Neuronal stem cell (in vitro differentiated cells): ENCODE data around the gene ABCA10.

Source experiments
- DNase-seq: peaks from one replicate; pipeline ENCODE4 v3.0.0-alpha.2; 2013; ENCODE audit warnings: low spot score
- H2AFZ ChIP-seq: one replicate; pipeline ENCODE4 v1.6.1; 2013; ENCODE audit warnings: mild to moderate bottlenecking, low read length, inconsistent platforms
- H2AK5ac ChIP-seq: 2 replicates; pipeline ENCODE4 v1.6.1; 2013; ENCODE audit warnings: low read depth, mild to moderate bottlenecking, inconsistent platforms, low read length, moderate library complexity, mixed read lengths
- H2BK120ac ChIP-seq: 2 replicates; pipeline ENCODE4 v1.6.1; 2013; ENCODE audit warnings: low read depth, mild to moderate bottlenecking, inconsistent platforms, low read length, moderate library complexity, mixed read lengths
- H2BK12ac ChIP-seq: one replicate; pipeline ENCODE4 v1.6.1; 2013; ENCODE audit warnings: low read length, inconsistent platforms
- H2BK15ac ChIP-seq: 2 replicates; pipeline ENCODE4 v1.6.1; 2013; ENCODE audit warnings: mild to moderate bottlenecking, low read length, inconsistent platforms, mixed read lengths
- H2BK5ac ChIP-seq: one replicate; pipeline ENCODE4 v1.6.1; 2013; ENCODE audit warnings: inconsistent platforms, mild to moderate bottlenecking, low read length, moderate library complexity
- H3K14ac ChIP-seq: one replicate; pipeline ENCODE4 v1.6.1; 2013; ENCODE audit warnings: low read length, inconsistent platforms
- H3K18ac ChIP-seq: 2 replicates; pipeline ENCODE4 v1.6.1; 2013; ENCODE audit warnings: low read length, inconsistent platforms
- H3K23ac ChIP-seq: 2 replicates; pipeline ENCODE4 v1.6.1; 2013; ENCODE audit warnings: low read depth, mild to moderate bottlenecking, mixed read lengths, low read length, inconsistent platforms; ENCODE audit not compliant: poor library complexity
- H3K27ac ChIP-seq: replicated peaks from 3 replicates; pipeline ENCODE4 v1.5.1; 2013; ENCODE audit warnings: low read length, inconsistent platforms
- H3K27me3 ChIP-seq, 3 experiments: 2 replicates each; pipeline ENCODE4 v1.6.1; 2013; ENCODE audit warnings: low read length in 3 of 3, mild to moderate bottlenecking in 2 of 3, inconsistent platforms in 1 of 3, low read depth in 1 of 3, mixed read lengths in 1 of 3, moderate library complexity in 1 of 3; ENCODE audit not compliant: control insufficient read depth in 3 of 3, insufficient read depth in 3 of 3
- H3K36me3 ChIP-seq, 2 donors: replicated peaks in 1 of 2; 2 replicates each; pipeline ENCODE4 v1.6.1; 2013; ENCODE audit warnings: low read length in 2 of 2; ENCODE audit not compliant: control insufficient read depth in 2 of 2, insufficient read depth in 2 of 2
- H3K4ac ChIP-seq: 2 replicates; pipeline ENCODE4 v1.6.1; 2013; ENCODE audit warnings: inconsistent platforms, mild to moderate bottlenecking, low read length, moderate library complexity
- H3K4me1 ChIP-seq, 2 donors: 1 replicate in 1 of 2; 2 replicates in 1 of 2; pipeline ENCODE4 v1.6.1; 2013; ENCODE audit warnings: low read length in 2 of 2, low read depth in 1 of 2; ENCODE audit not compliant: control insufficient read depth in 2 of 2, insufficient read depth in 1 of 2
- H3K4me2 ChIP-seq: one replicate; pipeline ENCODE4 v1.6.1; 2013; ENCODE audit warnings: mild to moderate bottlenecking, low read length, inconsistent platforms; ENCODE audit not compliant: insufficient read depth, poor library complexity, severe bottlenecking
- H3K4me3 ChIP-seq, 2 donors: 2 replicates each; pipeline ENCODE4 v1.5.1; 2013; ENCODE audit warnings: low read length in 2 of 2, mild to moderate bottlenecking in 2 of 2, inconsistent platforms in 1 of 2, moderate library complexity in 1 of 2
- H3K79me1 ChIP-seq: one replicate; pipeline ENCODE4 v1.6.1; 2013; ENCODE audit warnings: low read depth, mild to moderate bottlenecking, inconsistent platforms, low read length, moderate library complexity
- H3K9ac ChIP-seq: one replicate; pipeline ENCODE4 v1.6.1; 2013; ENCODE audit warnings: mild to moderate bottlenecking, low read depth, low read length, inconsistent platforms; ENCODE audit not compliant: poor library complexity
- H3K9me3 ChIP-seq, 2 donors: replicated peaks in 1 of 2; 2 replicates each; pipeline versions ENCODE3 to v1.6.1; 2013; ENCODE audit warnings: low read length in 2 of 2, mild to moderate bottlenecking in 2 of 2, inconsistent platforms in 1 of 2, low read depth in 1 of 2, mixed read lengths in 1 of 2, moderate library complexity in 1 of 2; ENCODE audit not compliant: control insufficient read depth in 2 of 2, insufficient read depth in 1 of 2
- H4K8ac ChIP-seq: one replicate; pipeline ENCODE4 v1.6.1; 2013; ENCODE audit warnings: low read depth, mild to moderate bottlenecking, inconsistent platforms, low read length, moderate library complexity
- H4K91ac ChIP-seq: one replicate; pipeline ENCODE4 v1.6.1; 2013; ENCODE audit warnings: low read length, low read depth, mild to moderate bottlenecking, inconsistent platforms; ENCODE audit not compliant: poor library complexity
- WGBS, 2 donors: extraction: QIAGEN DNeasy Blood & Tissue Kit; methylation state at CpG; one replicate each; pipeline ENCODE4 v1.1.7; 2013; ENCODE audit warnings: missing lambda C conversion rate in 2 of 2, mixed read lengths in 1 of 2; ENCODE audit not compliant: insufficient read length in 2 of 2, insufficient replicate concordance in 1 of 2; ENCODE audit errors: extremely low coverage in 2 of 2; 5-methylcytosine and 5-hydroxymethylcytosine counted together

Gene ABCA10

GRCh38 chr17:69245617-69246016 lies 17.0 kb upstream of the ABCA10 start:
- Histone ChIP-seq H2AK5ac (no peak overlapping the region), H4K91ac (no peak overlapping the region), H2BK12ac (no peak overlapping the region), H3K9me3 (no peaks in the 10 kb centered on the region), H3K18ac (no peak overlapping the region), H3K14ac (no peak overlapping the region), H4K8ac (no peak overlapping the region), H3K4me1 (no peaks in the 10 kb centered on the region), H3K23ac (no peak overlapping the region), H3K4me3 (no peak overlapping the region), H3K36me3 (peaks cover 0 to 20% of the 10 kb centered on the region in 2 donors), H3K9ac (no peak overlapping the region), H2AFZ (no peak overlapping the region), H3K4ac (no peak overlapping the region), H2BK5ac (no peak overlapping the region), H3K79me1 (no peaks in the 10 kb centered on the region), H3K27me3 (no peaks in the 10 kb centered on the region), H2BK120ac (no peak overlapping the region), H3K4me2 (no peak overlapping the region), H3K27ac (no peak overlapping the region), H2BK15ac (no peak overlapping the region)
- DNase-seq: no peak
- no CpG with 5 or more reads among the region's 2 CpGs for WGBS, 2 donors

GRCh38 chr17:69239611-69240600 lies 11.3 kb upstream of the ABCA10 start:
- Histone ChIP-seq H2BK120ac (no peak overlapping the region), H4K8ac (no peak overlapping the region), H3K23ac (no peak overlapping the region), H2BK15ac (no peak overlapping the region), H2BK12ac (no peak overlapping the region), H2AFZ (no peak overlapping the region), H3K36me3 (no peaks in the 10 kb centered on the region), H3K9ac (no peak overlapping the region), H3K18ac (no peak overlapping the region), H3K4me3 (no peak overlapping the region), H3K79me1 (no peaks in the 10 kb centered on the region), H3K4me1 (peaks cover 0 to 2% of the 10 kb centered on the region in 2 donors), H2BK5ac (no peak overlapping the region), H2AK5ac (no peak overlapping the region), H3K9me3 (no peaks in the 10 kb centered on the region), H4K91ac (no peak overlapping the region), H3K4ac (no peak overlapping the region), H3K14ac (no peak overlapping the region), H3K27me3 (no peaks in the 10 kb centered on the region), H3K4me2 (no peak overlapping the region), H3K27ac (no peak overlapping the region)
- WGBS, 2 donors: no CpG with 5 or more reads among the region's 8 CpGs
- DNase-seq: no peak

- H2BK12ac ChIP-seq: no peak overlapping the region
- no peak overlapping the region for H3K9ac ChIP-seq
- H3K79me1 ChIP-seq: no peaks in the 10 kb centered on the region
- no peak overlapping the region for H4K91ac ChIP-seq
- H3K23ac ChIP-seq: no peak overlapping the region
- no peak overlapping the region for H3K4me2 ChIP-seq
- H2BK120ac ChIP-seq: no peak overlapping the region
- H3K36me3 ChIP-seq: no peaks in the 10 kb centered on the region
- H3K9me3 ChIP-seq: peaks cover 1 to 11% of the 10 kb centered on the region in 2 donors
- H3K14ac ChIP-seq: no peak overlapping the region
- no peak overlapping the region for H2BK5ac ChIP-seq
- no peak overlapping the region for H3K27ac ChIP-seq
- no peaks in the 10 kb centered on the region for H3K27me3 ChIP-seq
- no peak for DNase-seq
- WGBS, 2 donors: no CpG with 5 or more reads among the region's 3 CpGs
- no peak overlapping the region for H2AK5ac ChIP-seq
- H4K8ac ChIP-seq: no peak overlapping the region
- H2BK15ac ChIP-seq: no peak overlapping the region
- H2AFZ ChIP-seq: no peak overlapping the region
- H3K4me1 ChIP-seq: peaks cover 0 to 2% of the 10 kb centered on the region in 2 donors
- no peak overlapping the region for H3K4ac ChIP-seq
- H3K4me3 ChIP-seq: no peak overlapping the region
- H3K18ac ChIP-seq: no peak overlapping the region
Observed at GRCh38 chr17:69236946-69237345, 8.3 kb upstream of the ABCA10 start.

GRCh38 chr17:69236464-69236863 lies 7.8 kb upstream of the ABCA10 start:
- H4K91ac ChIP-seq: no peak overlapping the region
- no peak overlapping the region for H2AK5ac ChIP-seq
- H2BK5ac ChIP-seq: no peak overlapping the region
- H3K36me3 ChIP-seq: no peaks in the 10 kb centered on the region
- no peak overlapping the region for H3K4me3 ChIP-seq
- H3K23ac ChIP-seq: no peak overlapping the region
- no peak for DNase-seq
- no peak overlapping the region for H3K14ac ChIP-seq
- no peak overlapping the region for H2AFZ ChIP-seq
- H2BK120ac ChIP-seq: no peak overlapping the region
- no peaks in the 10 kb centered on the region for H3K27me3 ChIP-seq
- H3K27ac ChIP-seq: no peak overlapping the region
- H2BK12ac ChIP-seq: no peak overlapping the region
- H4K8ac ChIP-seq: no peak overlapping the region
- H3K4me1 ChIP-seq: peaks cover 0 to 2% of the 10 kb centered on the region in 2 donors
- no CpG with 5 or more reads among the region's 2 CpGs for WGBS, 2 donors
- no peak overlapping the region for H3K9ac ChIP-seq
- H3K4ac ChIP-seq: no peak overlapping the region
- no peaks in the 10 kb centered on the region for H3K79me1 ChIP-seq
- no peak overlapping the region for H3K4me2 ChIP-seq
- H2BK15ac ChIP-seq: no peak overlapping the region
- no peak overlapping the region for H3K18ac ChIP-seq
- H3K9me3 ChIP-seq: peaks cover 1 to 11% of the 10 kb centered on the region in 2 donors
